CD4-positive, alpha-beta memory T cell (primary cell): ENCODE data around the gene PRDX2. TPM values are rescaled to one million over a fixed set of nuclear protein-coding genes. Genes with fewer than 3 reads are reported as not detected.

Experiments
- CTCF ChIA-PET: fragments of 350-600 bp; sonication (Branson Sonifier 250); formaldehyde crosslinking; loops from one replicate; lab custom pipeline; 2021; ENCODE audit warnings: inconsistent platforms; ENCODE audit not compliant: partially characterized antibody; lab: Charles Lee
- POLR2A ChIA-PET: fragments of 350-600 bp; sonication (Branson Sonifier 250); formaldehyde crosslinking; loops from one replicate; lab custom pipeline; 2021; ENCODE audit not compliant: partially characterized antibody; lab: Charles Lee
- DNase-seq, 5 donors: peaks; one replicate each; pipeline versions ENCODE4 v3.0.0 to v3.0.0-alpha.2; 2020 to 2022; ENCODE audit warnings: mixed read lengths in 1 of 5
- H3K27ac ChIP-seq: one replicate; pipeline ENCODE4 v1.7.0; 2013; ENCODE audit warnings: low read depth, low read length
- H3K27me3 ChIP-seq: 2 replicates; pipeline ENCODE4 v1.7.0; 2013; ENCODE audit warnings: mild to moderate bottlenecking, low read length, moderate library complexity; ENCODE audit not compliant: insufficient read depth
- H3K36me3 ChIP-seq: 2 replicates; pipeline ENCODE4 v1.7.0; 2013; ENCODE audit warnings: mild to moderate bottlenecking, low read length, moderate library complexity; ENCODE audit not compliant: insufficient read depth
- H3K4me1 ChIP-seq: 2 replicates; pipeline ENCODE4 v1.7.0; 2013; ENCODE audit warnings: mild to moderate bottlenecking, low read length, moderate library complexity; ENCODE audit not compliant: insufficient read depth
- H3K4me3 ChIP-seq, 2 donors: one replicate each; pipeline ENCODE4 v1.7.0; 2013; ENCODE audit warnings: low read length in 2 of 2, mild to moderate bottlenecking in 1 of 2
- H3K9me3 ChIP-seq, 2 donors: one replicate each; pipeline ENCODE4 v1.7.0; 2013; ENCODE audit warnings: low read length in 2 of 2, control low read depth in 1 of 2; ENCODE audit not compliant: control insufficient read depth in 1 of 2
- H3K27ac Mint-ChIP-seq, 7 donors: one replicate each; pipeline ENCODE4 v1.8.0; 2020 to 2021; ENCODE audit warnings: mixed read lengths in 7 of 7, mild to moderate bottlenecking in 6 of 7, inconsistent platforms in 3 of 7, moderate library complexity in 3 of 7
- H3K27me3 Mint-ChIP-seq, 2 donors: one replicate each; pipeline ENCODE4 v1.8.0; 2020 to 2021; ENCODE audit warnings: mixed read lengths in 2 of 2
- H3K36me3 Mint-ChIP-seq, 2 donors: one replicate each; pipeline ENCODE4 v1.8.0; 2020 to 2021; ENCODE audit warnings: mixed read lengths in 2 of 2, inconsistent platforms in 1 of 2, mild to moderate bottlenecking in 1 of 2
- H3K4me1 Mint-ChIP-seq, 4 donors: one replicate each; pipeline ENCODE4 v1.8.0; 2020 to 2021; ENCODE audit warnings: mixed read lengths in 4 of 4, mild to moderate bottlenecking in 1 of 4
- H3K4me3 Mint-ChIP-seq, 8 donors: one replicate each; pipeline ENCODE4 v1.8.0; 2020 to 2021; ENCODE audit warnings: mixed read lengths in 8 of 8, mild to moderate bottlenecking in 7 of 8, moderate library complexity in 6 of 8, inconsistent platforms in 3 of 8
- H3K9me3 Mint-ChIP-seq, 8 donors: one replicate each; pipeline ENCODE4 v1.8.0; 2020 to 2021; ENCODE audit warnings: mixed read lengths in 8 of 8, mild to moderate bottlenecking in 5 of 8, inconsistent platforms in 3 of 8, moderate library complexity in 1 of 8
- intact Hi-C: fragments of 100-400 bp; cut with micrococcal nuclease; formaldehyde crosslinking; loops from one replicate; pipeline ENCODE4 v1.15.1; 2023
- polyA plus RNA-seq, 2 donors: library from polyadenylated mRNA; unstranded; fragments of 300-500 nt; fragmentation: Illumina TruSeq; gene quantifications; one replicate each; pipeline ENCODE4 v1.2.3, GENCODE V29; 2021
- total RNA-seq, 2 experiments: library from RNA; stranded (reverse); gene quantifications; one replicate each; pipeline ENCODE4 v1.2.3, GENCODE V29; 2021

PRDX2 gene
- total and polyA plus RNA-seq, 4 experiments from 2014 or later, result 116 to 533 (median 193) TPM

DNA sequence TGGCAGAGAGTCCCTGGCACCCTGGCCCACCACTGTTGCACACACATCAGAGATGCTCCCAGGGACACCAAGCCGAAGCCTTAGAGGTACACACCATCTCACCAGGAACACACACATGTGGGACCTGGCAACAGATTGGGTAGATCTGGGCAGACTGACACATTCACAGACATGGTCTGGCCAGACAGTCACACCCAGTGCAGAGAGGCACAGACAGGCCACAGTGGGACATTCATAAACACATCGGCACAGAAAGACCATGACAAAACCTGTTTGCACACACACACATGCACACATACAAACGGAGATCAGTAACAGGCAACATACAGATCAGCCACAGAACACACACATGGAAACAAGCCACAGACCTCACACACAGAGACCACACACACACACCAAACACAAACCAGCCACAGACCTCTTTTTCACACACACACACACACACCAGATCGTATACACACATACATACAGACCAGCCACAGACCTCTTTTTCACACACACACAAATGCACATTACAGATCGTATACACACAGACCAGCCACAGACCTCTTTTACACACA lies 16.6 kb downstream of the PRDX2 start:
- no peak overlapping the region for H3K4me3 Mint-ChIP-seq
- peaks cover 67% of the 10 kb centered on the region for H3K4me1 ChIP-seq
- POLR2A ChIA-PET, result interaction anchor here (1.1 to 20.0 kb wide), 2 partner anchors 9 to 67 kb away, joined by 3 to 1162 read pairs; partner anchors contain the start of gene HOOK2

DNA sequence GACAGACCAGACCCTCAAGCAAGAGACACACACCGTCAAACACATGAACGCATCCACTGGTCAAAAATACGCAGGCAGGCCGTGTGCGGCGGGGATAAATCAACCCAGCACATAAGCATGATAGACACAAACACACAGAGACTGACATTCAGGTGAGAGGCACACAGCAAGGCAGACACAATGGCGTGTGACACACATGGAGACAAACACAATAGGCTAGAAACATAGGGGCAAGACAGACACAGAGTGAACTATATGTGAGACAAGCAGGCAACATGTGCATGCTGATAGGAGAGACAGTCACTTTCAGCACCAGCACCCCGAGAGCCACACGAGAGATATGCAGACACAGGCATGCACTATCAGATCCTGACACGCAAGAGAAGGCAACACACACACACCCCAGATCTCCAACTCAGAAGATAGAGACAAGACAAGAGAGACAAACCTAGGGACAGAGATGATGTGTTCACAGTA lies 17.2 kb downstream of the PRDX2 start:
- POLR2A ChIA-PET, result interaction anchor here (16.4 kb wide), 1 partner anchor 10 kb away, joined by 1162 read pairs; the partner anchor contains the start of genes JUNB, PRDX2 and THSD8

More for the DNA sequence above, 16.6 kb downstream of the PRDX2 start:
- Histone ChIP-seq H3K36me3 (no peaks in the 10 kb centered on the region), H3K27me3 (no peaks in the 10 kb centered on the region), H3K4me3 (no peak overlapping the region), H3K27ac (peak overlapping the region; percentile 99), H3K9me3 (no peaks in the 10 kb centered on the region)
- peak; percentile 59 to 84 (median 65) for DNase-seq
- CTCF ChIA-PET, result interaction anchor here (1.0 to 1.1 kb wide), 2 partner anchors 8 to 11 kb away, joined by 4 read pairs; no protein-coding TSS in a partner anchor
- Mint-ChIP-seq H3K27ac (no peak overlapping the region), H3K9me3 (peaks cover 0 to 1% (median 0%) of the 10 kb centered on the region in 8 donors), H3K4me1 (peaks cover 13 to 35% (median 23%) of the 10 kb centered on the region in 4 donors), H3K36me3 (peaks cover 0 to 2% of the 10 kb centered on the region in 2 donors), H3K27me3 (no peaks in the 10 kb centered on the region)
- intact Hi-C loops, result no loop called here

DNA sequence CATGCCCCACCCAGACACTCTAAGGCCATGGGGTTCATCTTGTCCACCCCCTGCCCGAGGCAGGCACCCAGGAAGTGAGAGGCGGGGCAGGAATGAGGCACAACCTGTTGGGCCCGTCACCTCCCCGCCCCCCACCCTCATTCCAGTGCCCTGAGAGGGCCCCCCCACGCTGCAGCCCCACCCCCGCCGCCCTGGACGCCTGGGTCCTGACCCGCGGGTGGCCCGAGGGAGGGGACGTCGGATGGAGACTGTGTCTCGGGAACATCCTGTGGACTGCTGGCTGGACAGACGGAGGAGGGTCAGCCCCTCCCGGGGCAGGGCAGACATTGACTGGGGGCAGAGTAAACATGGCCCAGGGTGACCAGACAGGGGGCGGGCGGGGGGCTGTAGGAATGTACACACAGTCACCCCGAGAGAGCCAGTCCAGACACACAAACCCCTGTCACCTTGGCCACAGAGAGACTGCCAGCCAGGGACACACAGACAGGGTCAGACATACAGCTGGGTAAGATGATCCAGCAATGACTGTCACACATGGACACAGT lies 17.7 kb downstream of the PRDX2 start:
- intact Hi-C loops, result no loop called here
- Mint-ChIP-seq H3K9me3 (peaks cover 0 to 1% (median 0%) of the 10 kb centered on the region in 8 donors), H3K27ac (peak overlapping the region in 1 of 7 donors; percentile 98), H3K4me3 (peak overlapping the region in 6 of 8 donors; percentile 63 to 79 (median 74)), H3K36me3 (peaks cover 0 to 2% of the 10 kb centered on the region in 2 donors), H3K27me3 (no peaks in the 10 kb centered on the region), H3K4me1 (peaks cover 16 to 41% (median 26%) of the 10 kb centered on the region in 4 donors)
- POLR2A ChIA-PET, result interaction anchor here (2.3 to 16.4 kb wide), 2 partner anchors 11 to 61 kb away, joined by 11 to 1162 read pairs; partner anchors contain the start of genes JUNB, PRDX2, THSD8 and TNPO2
- no peaks in the 10 kb centered on the region for H3K36me3 ChIP-seq
- DNase-seq, result peak in 1 of 5 donors; percentile 52
- peaks cover 66% of the 10 kb centered on the region for H3K4me1 ChIP-seq
- CTCF ChIA-PET, result interaction anchor here (27.8 kb wide), 1 partner anchor 15 kb away, joined by 906 read pairs; the partner anchor contains the start of genes JUNB, PRDX2, RNASEH2A and THSD8
- no peaks in the 10 kb centered on the region for H3K9me3 ChIP-seq
- no peak overlapping the region for H3K4me3 ChIP-seq
- no peaks in the 10 kb centered on the region for H3K27me3 ChIP-seq
- peak overlapping the region; percentile 99 for H3K27ac ChIP-seq

More for the DNA sequence above, 17.2 kb downstream of the PRDX2 start:
- H3K4me1 ChIP-seq, result peaks cover 66% of the 10 kb centered on the region
- peak in 3 of 5 donors; percentile 38 to 74 (median 45) for DNase-seq
- H3K27ac ChIP-seq, result peak overlapping the region; percentile 99
- no peaks in the 10 kb centered on the region for H3K9me3 ChIP-seq
- no peak overlapping the region for H3K4me3 Mint-ChIP-seq
- no peak overlapping the region for H3K27ac Mint-ChIP-seq
- no peaks in the 10 kb centered on the region for H3K36me3 ChIP-seq
- intact Hi-C loops, result no loop called here
- peaks cover 0 to 1% (median 0%) of the 10 kb centered on the region in 8 donors for H3K9me3 Mint-ChIP-seq
- CTCF ChIA-PET, result interaction anchor here (27.8 kb wide), 1 partner anchor 14 kb away, joined by 906 read pairs; the partner anchor contains the start of genes JUNB, PRDX2, RNASEH2A and THSD8
- H3K27me3 Mint-ChIP-seq, result no peaks in the 10 kb centered on the region
- no peak overlapping the region for H3K4me3 ChIP-seq
- H3K27me3 ChIP-seq, result no peaks in the 10 kb centered on the region
- H3K4me1 Mint-ChIP-seq, result peaks cover 14 to 41% (median 26%) of the 10 kb centered on the region in 4 donors
- peaks cover 0 to 2% of the 10 kb centered on the region in 2 donors for H3K36me3 Mint-ChIP-seq

DNA sequence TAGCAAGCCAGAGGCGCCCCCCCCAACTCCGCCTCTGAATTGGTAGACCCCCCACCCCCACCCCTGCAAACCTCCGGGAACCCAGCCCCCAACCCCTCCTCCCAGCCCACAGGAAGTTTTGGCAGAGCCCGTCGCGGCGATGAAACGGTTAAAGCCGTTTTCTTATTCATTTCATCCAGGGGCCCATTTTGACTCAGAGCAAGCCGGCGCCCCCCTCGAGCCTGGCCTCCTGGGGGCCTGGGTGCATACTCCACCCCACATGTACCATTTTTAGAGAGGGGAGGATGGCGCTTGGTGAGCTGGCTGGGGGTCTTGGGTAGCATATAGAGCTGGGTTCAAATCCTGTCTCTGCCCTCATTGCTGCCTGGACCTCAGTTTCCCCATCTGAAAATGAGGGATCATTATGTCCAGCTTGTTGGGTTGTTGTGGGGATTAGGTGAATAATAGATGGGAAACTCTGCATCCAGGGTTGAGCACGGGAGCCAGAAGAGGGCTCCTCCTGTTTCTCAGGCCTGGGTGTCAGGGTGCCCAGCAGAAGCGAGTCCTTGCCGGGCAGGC lies 18.2 kb downstream of the PRDX2 start:
- H3K4me1 ChIP-seq, result peaks cover 66% of the 10 kb centered on the region
- no peak overlapping the region for H3K4me3 ChIP-seq
- Mint-ChIP-seq H3K27ac (peak overlapping the region in 1 of 7 donors; percentile 98), H3K27me3 (no peaks in the 10 kb centered on the region), H3K4me3 (peak overlapping the region; percentile 57 to 88 (median 74)), H3K36me3 (peaks cover 0 to 2% of the 10 kb centered on the region in 2 donors), H3K4me1 (peaks cover 18 to 41% (median 28%) of the 10 kb centered on the region in 4 donors), H3K9me3 (peaks cover 0 to 1% (median 0%) of the 10 kb centered on the region in 8 donors)
- H3K27me3 ChIP-seq, result no peaks in the 10 kb centered on the region
- H3K36me3 ChIP-seq, result no peaks in the 10 kb centered on the region
- peak in 2 of 5 donors; percentile 22 to 59 for DNase-seq
- H3K9me3 ChIP-seq, result no peaks in the 10 kb centered on the region
- H3K27ac ChIP-seq, result peak overlapping the region; percentile 99
- POLR2A ChIA-PET, result interaction anchor here (0.7 to 16.4 kb wide), 5 partner anchors 12 to 107 kb away, joined by 5 to 1162 read pairs (median 11); partner anchors contain the start of genes JUNB, PRDX2, RNASEH2A and THSD8
- CTCF ChIA-PET, result interaction anchor here (1.2 to 27.8 kb wide), 2 partner anchors 15 to 25 kb away, joined by 6 to 906 read pairs; partner anchors contain the start of genes JUNB, PRDX2, RNASEH2A and THSD8
- intact Hi-C loops, result no loop called here

DNA sequence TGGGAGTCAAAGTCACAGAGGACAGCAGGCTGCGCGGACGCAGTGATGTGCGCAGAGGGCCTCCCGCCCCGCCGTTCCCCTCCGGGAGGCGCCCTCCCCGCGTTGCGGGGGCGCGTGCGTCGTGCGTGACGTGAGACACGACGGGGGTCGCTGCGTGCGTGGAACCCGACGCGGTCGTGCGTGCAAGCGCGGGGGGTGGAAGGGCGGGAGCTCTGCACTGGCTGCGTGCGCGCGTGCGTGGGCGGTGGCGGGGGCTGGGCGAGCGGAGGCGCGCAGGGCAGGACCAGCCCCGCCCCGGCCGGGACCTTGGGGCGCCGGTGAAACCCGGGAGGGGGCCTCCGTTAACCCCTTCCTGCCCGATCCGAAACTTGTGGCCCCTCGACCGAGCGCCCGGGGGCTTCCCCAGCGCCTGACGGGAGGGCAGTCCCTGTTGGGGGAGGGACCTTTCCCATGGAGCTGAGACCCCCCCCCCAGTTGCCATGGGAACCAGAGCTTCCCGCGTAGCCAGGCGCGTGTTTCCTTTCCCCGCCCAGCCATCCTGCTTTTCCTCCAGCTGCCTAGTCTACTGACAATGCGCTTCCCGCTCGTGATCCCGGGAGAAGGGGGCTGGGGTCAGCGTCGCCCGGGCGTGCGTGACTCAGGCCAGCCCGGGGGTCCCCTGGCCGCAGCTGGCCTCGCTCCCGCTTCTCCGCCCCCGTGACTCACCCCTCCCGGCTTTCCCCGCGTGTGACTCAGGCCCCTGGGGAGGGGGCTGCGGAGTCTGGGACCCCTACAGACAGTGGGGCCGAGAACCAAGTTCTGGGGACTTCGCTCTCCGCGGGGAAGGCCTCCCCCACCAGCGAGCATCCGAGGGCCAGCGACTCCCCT lies 18.9 kb downstream of the PRDX2 start:
- intact Hi-C loops, result loop anchor here (1.0 kb wide), 1 partner anchor 8 kb away; no protein-coding TSS in a partner anchor
- H3K4me1 ChIP-seq, result peaks cover 68% of the 10 kb centered on the region
- peak overlapping the region; percentile 40 to 71 for H3K4me3 ChIP-seq

DNA sequence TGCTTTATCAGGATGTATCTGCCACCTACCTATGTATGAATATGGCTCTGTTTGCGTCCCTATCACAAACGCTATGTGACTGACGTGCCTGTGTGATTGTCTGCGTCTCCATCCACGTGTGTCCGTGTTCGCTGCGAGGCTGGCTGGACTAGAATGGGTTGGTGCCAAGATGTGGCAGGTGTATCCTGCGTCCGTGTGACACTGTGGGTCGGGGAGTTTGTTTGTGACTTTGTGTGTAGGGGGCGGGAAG lies 19.5 kb downstream of the PRDX2 start:
- DNase-seq, result peak in 2 of 5 donors; percentile 97 to 99
- ChIA-PET POLR2A (interaction anchor here (0.8 to 16.4 kb wide), 8 partner anchors 13 to 619 kb away, joined by 3 to 1162 read pairs (median 4); partner anchors contain the start of genes DHPS, JUNB, PRDX2 and RNASEH2A), CTCF (interaction anchor here (0.9 to 27.8 kb wide), 3 partner anchors 17 to 24 kb away, joined by 3 to 906 read pairs (median 6); partner anchors contain the start of genes JUNB, PRDX2, RNASEH2A and THSD8)
- Histone ChIP-seq H3K27ac (peak overlapping the region; percentile 99), H3K4me1 (peaks cover 74% of the 10 kb centered on the region), H3K4me3 (peak overlapping the region; percentile 40 to 71), H3K27me3 (no peaks in the 10 kb centered on the region), H3K36me3 (no peaks in the 10 kb centered on the region), H3K9me3 (no peaks in the 10 kb centered on the region)
- Mint-ChIP-seq H3K27ac (peak overlapping the region in 2 of 7 donors; percentile 98 to 99), H3K36me3 (peaks cover 0 to 2% of the 10 kb centered on the region in 2 donors), H3K27me3 (no peaks in the 10 kb centered on the region), H3K4me1 (peaks cover 21 to 46% (median 33%) of the 10 kb centered on the region in 4 donors), H3K9me3 (peaks cover 0 to 1% (median 0%) of the 10 kb centered on the region in 8 donors), H3K4me3 (peak overlapping the region; percentile 79 to 95 (median 88))
- intact Hi-C loops, result loop anchor here (1.0 kb wide), 1 partner anchor 8 kb away; no protein-coding TSS in a partner anchor

More for the DNA sequence above, 18.9 kb downstream of the PRDX2 start:
- Mint-ChIP-seq H3K9me3 (peaks cover 0 to 1% (median 0%) of the 10 kb centered on the region in 8 donors), H3K4me1 (peaks cover 19 to 41% (median 28%) of the 10 kb centered on the region in 4 donors), H3K36me3 (peaks cover 0 to 2% of the 10 kb centered on the region in 2 donors), H3K27me3 (no peaks in the 10 kb centered on the region), H3K27ac (peak overlapping the region in 2 of 7 donors; percentile 98 to 99), H3K4me3 (peak overlapping the region; percentile 79 to 95 (median 88))
- Histone ChIP-seq H3K9me3 (no peaks in the 10 kb centered on the region), H3K36me3 (no peaks in the 10 kb centered on the region), H3K27me3 (no peaks in the 10 kb centered on the region), H3K27ac (peak overlapping the region; percentile 99)
- POLR2A ChIA-PET, result interaction anchor here (0.7 to 16.4 kb wide), 9 partner anchors 12 to 620 kb away, joined by 3 to 1162 read pairs (median 5); partner anchors contain the start of genes DHPS, JUNB, PRDX2 and RNASEH2A
- peak in 4 of 5 donors; percentile 75 to 99 (median 97) for DNase-seq
- CTCF ChIA-PET, result interaction anchor here (0.9 to 27.8 kb wide), 3 partner anchors 16 to 25 kb away, joined by 3 to 906 read pairs (median 6); partner anchors contain the start of genes JUNB, PRDX2, RNASEH2A and THSD8
